Heart left ventricle (tissue), 16 donors: ENCODE measurements around the gene NDUFA6. TPM values are rescaled to one million over a fixed set of nuclear protein-coding genes. Genes with fewer than 3 reads are reported as not detected.
A peak's percentile ranks its signal among the peaks of the same experiment; 100 is the strongest.

Experiments used
- ATAC-seq, 4 donors: fragments of 200-7000 bp; cut with Tn5 transposase; one replicate each; pipeline ENCODE4 v1.9.1; 2020 to 2022; ENCODE audit warnings: moderate library complexity in 4 of 4, mild to moderate bottlenecking in 3 of 4, moderate number of reproducible peaks in 1 of 4
- DNase-seq, 5 donors: peaks; one replicate each; pipeline ENCODE4 v3.0.0-alpha.2; 2020
- H3K27ac ChIP-seq, 12 donors: fragments of 200-600 bp; sonication (generic) in 4 of 12; one replicate each; pipeline versions ENCODE4 v1.5.0 to v1.8.0; 2016 to 2022; ENCODE audit warnings: mild to moderate bottlenecking in 2 of 12
- H3K27me3 ChIP-seq, 9 donors: fragments of 200-600 bp; sonication (generic) in 2 of 9; one replicate each; pipeline versions ENCODE4 v1.5.1 to v1.8.0; 2016 to 2022; ENCODE audit warnings: mild to moderate bottlenecking in 3 of 9
- H3K36me3 ChIP-seq, 9 donors: fragments of 200-600 bp; sonication (generic) in 2 of 9; one replicate each; pipeline versions ENCODE4 v1.5.0 to v1.8.0; 2018 to 2022; ENCODE audit warnings: mild to moderate bottlenecking in 2 of 9
- H3K4me1 ChIP-seq, 12 donors: fragments of 200-600 bp; sonication (generic) in 4 of 12; one replicate each; pipeline versions ENCODE4 v1.5.0 to v1.8.0; 2016 to 2022; ENCODE audit warnings: mild to moderate bottlenecking in 3 of 12
- H3K4me3 ChIP-seq, 12 donors: fragments of 200-600 bp; sonication (generic) in 4 of 12; one replicate each; pipeline versions ENCODE4 v1.5.0 to v1.8.0; 2017 to 2022; ENCODE audit warnings: mild to moderate bottlenecking in 9 of 12, moderate library complexity in 4 of 12
- H3K9me3 ChIP-seq, 12 donors: fragments of 200-600 bp; sonication (generic) in 4 of 12; one replicate each; pipeline versions ENCODE4 v1.5.0 to v1.8.0; 2016 to 2022; ENCODE audit warnings: mild to moderate bottlenecking in 1 of 12
- POLR2A ChIP-seq, 2 donors: fragments of 450-650 bp; IDR thresholded peaks; one replicate each; pipeline ENCODE4 v1.6.1; 2017; ENCODE audit warnings: antibody characterized with exemption in 2 of 2, mild to moderate bottlenecking in 2 of 2, moderate library complexity in 2 of 2
- WGBS, 4 donors: extraction: QIAGEN DNeasy Blood & Tissue Kit in 2 of 4; methylation state at CpG; one replicate each; pipeline versions ENCODE4 v1.1.5 to v1.1.7; 2013 to 2018; 5-methylcytosine and 5-hydroxymethylcytosine counted together
- intact Hi-C, 10 donors: fragments of 100-400 bp; cut with DNase I; formaldehyde crosslinking; loops; one replicate each; pipeline versions ENCODE4 v1.11.1 to v1.14.2; 2022
- polyA plus RNA-seq, 2 donors: library from polyadenylated mRNA; stranded (reverse); fragments of 200-250 nt; gene quantifications; one replicate each; pipeline ENCODE4 v1.2.3, GENCODE V29; 2013
- total RNA-seq, 9 donors: library from RNA; depleted of rRNA in 2 of 9; stranded (reverse); fragments of >200 nt in 2 of 9; fragmentation: NEBNext Ultra II Directional in 3 of 9; extraction: Animal tissue kit (Norgen Biotek cat#: 25700) in 3 of 9; gene quantifications; one replicate each; pipeline versions ENCODE4 v1.1.0 to v1.2.4, GENCODE V29; 2016 to 2023
- TF ChIP-seq, protein P1 (sequence below), 12 donors: fragments of 200-600 bp; sonication (generic) in 4 of 12; IDR thresholded peaks; one replicate each; pipeline versions ENCODE4 v1.5.0 to v1.8.0; 2018 to 2022; ENCODE audit warnings: antibody characterized with exemption in 12 of 12, mild to moderate bottlenecking in 5 of 12
- donor health status: ischemic (EF 13 %, LVEDD 7.1; RV severe dilation, severe dysfunction).
- donor health status: healthy with polysubstance abuse.
- donor health status: DM: no; HTN: yes; CAD: no.
- donor health status: DM: no; HTN: no; CAD: no.
- donor health status: ischemic (EF 25% LVEDD 6.9; RV normal size, moderate dysfunction).
- donor health status: ischemic (EF 25% LVEDD 5.7; RV mildly dilated, moderate dysfunction).
- donor health status: healthy.
- donor health status: DM: yes; HTN: yes; CAD: no.
- donor health status: ischemic (EF 35%, LVEDD 5.7; RV mildly dilated, moderate dysfunction).
- donor health status: nonischemic (EF 11% LVEDD 7.7; RV severe dilation, severe dysfunction).
- donor health status: DM: yes; HTN: yes; CAD: no.
- donor health status: PGD.
- donor health status: ischemic (EF 29% LVEDD 5.4; RV normal size, mild dysfunction).
- donor health status: nonischemic (EF 23%, LVEDD 6.1; RV moderate dilation, normal function).

Gene NDUFA6
- total and polyA plus RNA-seq, 11 donors: 159 to 601 (median 267) TPM

DNA sequence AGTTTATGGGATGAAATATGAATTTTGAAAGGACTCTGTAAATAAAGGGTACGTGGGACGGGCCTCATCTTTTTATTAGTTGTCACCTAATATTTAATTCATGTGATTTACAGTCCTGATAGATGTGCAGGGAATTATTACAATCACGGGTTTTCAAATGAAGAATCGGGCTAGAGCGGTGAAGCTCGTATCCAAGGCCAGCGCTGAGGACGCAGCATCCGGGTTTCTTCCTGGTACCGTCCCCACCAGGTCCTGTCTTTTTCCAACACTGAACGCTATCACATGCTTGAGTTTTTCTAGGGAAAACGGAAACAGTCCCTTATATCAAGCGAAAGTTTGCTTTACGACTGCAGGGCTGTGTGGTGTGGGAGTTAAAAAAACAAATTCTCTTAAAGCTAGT lies 10.3 kb downstream of the NDUFA6 start:
- Histone ChIP-seq H3K36me3 (peaks cover 0 to 61% (median 38%) of the 10 kb centered on the region in 9 donors), H3K4me1 (peaks cover 2 to 57% (median 32%) of the 10 kb centered on the region in 12 donors), H3K4me3 (peak overlapping the region; percentile 38 to 82 (median 70)), H3K27ac (peak overlapping the region; percentile 95 to 99 (median 98)), H3K9me3 (no peaks in the 10 kb centered on the region), H3K27me3 (no peaks in the 10 kb centered on the region)
- TF ChIP-seq, protein P1, sequence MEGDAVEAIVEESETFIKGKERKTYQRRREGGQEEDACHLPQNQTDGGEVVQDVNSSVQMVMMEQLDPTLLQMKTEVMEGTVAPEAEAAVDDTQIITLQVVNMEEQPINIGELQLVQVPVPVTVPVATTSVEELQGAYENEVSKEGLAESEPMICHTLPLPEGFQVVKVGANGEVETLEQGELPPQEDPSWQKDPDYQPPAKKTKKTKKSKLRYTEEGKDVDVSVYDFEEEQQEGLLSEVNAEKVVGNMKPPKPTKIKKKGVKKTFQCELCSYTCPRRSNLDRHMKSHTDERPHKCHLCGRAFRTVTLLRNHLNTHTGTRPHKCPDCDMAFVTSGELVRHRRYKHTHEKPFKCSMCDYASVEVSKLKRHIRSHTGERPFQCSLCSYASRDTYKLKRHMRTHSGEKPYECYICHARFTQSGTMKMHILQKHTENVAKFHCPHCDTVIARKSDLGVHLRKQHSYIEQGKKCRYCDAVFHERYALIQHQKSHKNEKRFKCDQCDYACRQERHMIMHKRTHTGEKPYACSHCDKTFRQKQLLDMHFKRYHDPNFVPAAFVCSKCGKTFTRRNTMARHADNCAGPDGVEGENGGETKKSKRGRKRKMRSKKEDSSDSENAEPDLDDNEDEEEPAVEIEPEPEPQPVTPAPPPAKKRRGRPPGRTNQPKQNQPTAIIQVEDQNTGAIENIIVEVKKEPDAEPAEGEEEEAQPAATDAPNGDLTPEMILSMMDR (IDR thresholded peaks at IDR 0.05): no peak
- no peak for TF ChIP-seq POLR2A (IDR thresholded peaks at IDR 0.05)
- intact Hi-C loops: loop anchor here in 1 of 10 donors (1.0 kb wide), 1 partner anchor 10 kb away; the partner anchor contains the start of gene NDUFA6
- ATAC-seq: peak in 1 of 4 donors; percentile 16
- DNase-seq: no peak
- WGBS, 4 donors: 1 to 2% (median 2%) methylated on average over 14 of the region's 14 CpGs

GRCh38 chr22:42079319-42080251 lies 11.0 kb downstream of the NDUFA6 start, which contains the start of gene SMDT1:
TSS of gene SMDT1 (plus strand) at chr22:42079700. CDS start at chr22:42079769, 69 bp downstream.
- H3K36me3 ChIP-seq: peaks cover 0 to 54% (median 31%) of the 10 kb centered on the region in 9 donors
- H3K9me3 ChIP-seq: no peaks in the 10 kb centered on the region
- no peaks in the 10 kb centered on the region for H3K27me3 ChIP-seq
- H3K4me3 ChIP-seq: peak within 1 kb of the TSS; percentile 43 to 82 (median 70)
- WGBS, 4 donors: 0 to 1% (median 1%) methylated on average over 34 to 71 of the region's 71 CpGs
- ATAC-seq (peak; percentile 91 to 95 (median 93)), DNase-seq (peak; percentile 100)
- peak within 1 kb of the TSS; percentile 95 to 99 (median 98) for H3K27ac ChIP-seq
- peaks cover 2 to 57% (median 33%) of the 10 kb centered on the region in 12 donors for H3K4me1 ChIP-seq
- intact Hi-C loops: loop anchor here in 3 of 10 donors (1.0 to 10.0 kb wide), 4 partner anchors 11 to 395 kb away; partner anchors contain the start of genes NDUFA6 (in 2 of the 3), SNU13 (in 1 of the 3), SREBF2 (in 1 of the 3) and TCF20 (in 1 of the 3)
- TF ChIP-seq, protein P1 (IDR thresholded peaks at IDR 0.05): no peak
- TF ChIP-seq POLR2A (IDR thresholded peaks at IDR 0.05): peak; percentile 52 to 96

GRCh38 chr22:42078469-42079318 lies 11.9 kb downstream of the NDUFA6 start:
- peak overlapping the region; percentile 95 to 99 (median 98) for H3K27ac ChIP-seq
- peak in 2 of 5 donors; percentile 34 to 47 for DNase-seq
- H3K4me3 ChIP-seq: peak overlapping the region; percentile 43 to 82 (median 70)
- WGBS, 4 donors: 31 to 42% (median 37%) methylated on average over 18 to 24 of the region's 24 CpGs
- intact Hi-C loops: loop anchor here in 3 of 10 donors (1.0 to 10.0 kb wide), 4 partner anchors 12 to 394 kb away; partner anchors contain the start of genes NDUFA6 (in 1 of the 3), SNU13 (in 1 of the 3), SREBF2 (in 1 of the 3) and TCF20 (in 1 of the 3)
- H3K9me3 ChIP-seq: no peaks in the 10 kb centered on the region
- peaks cover 2 to 62% (median 38%) of the 10 kb centered on the region in 12 donors for H3K4me1 ChIP-seq
- H3K36me3 ChIP-seq: peaks cover 0 to 45% (median 26%) of the 10 kb centered on the region in 9 donors
- H3K27me3 ChIP-seq: no peaks in the 10 kb centered on the region
- TF ChIP-seq POLR2A (IDR thresholded peaks at IDR 0.05): no peak
- peak; percentile 2 to 25 (median 10) for ATAC-seq
